ENCODE results near the gene NUTM1.

NUTM1 gene

DNA sequence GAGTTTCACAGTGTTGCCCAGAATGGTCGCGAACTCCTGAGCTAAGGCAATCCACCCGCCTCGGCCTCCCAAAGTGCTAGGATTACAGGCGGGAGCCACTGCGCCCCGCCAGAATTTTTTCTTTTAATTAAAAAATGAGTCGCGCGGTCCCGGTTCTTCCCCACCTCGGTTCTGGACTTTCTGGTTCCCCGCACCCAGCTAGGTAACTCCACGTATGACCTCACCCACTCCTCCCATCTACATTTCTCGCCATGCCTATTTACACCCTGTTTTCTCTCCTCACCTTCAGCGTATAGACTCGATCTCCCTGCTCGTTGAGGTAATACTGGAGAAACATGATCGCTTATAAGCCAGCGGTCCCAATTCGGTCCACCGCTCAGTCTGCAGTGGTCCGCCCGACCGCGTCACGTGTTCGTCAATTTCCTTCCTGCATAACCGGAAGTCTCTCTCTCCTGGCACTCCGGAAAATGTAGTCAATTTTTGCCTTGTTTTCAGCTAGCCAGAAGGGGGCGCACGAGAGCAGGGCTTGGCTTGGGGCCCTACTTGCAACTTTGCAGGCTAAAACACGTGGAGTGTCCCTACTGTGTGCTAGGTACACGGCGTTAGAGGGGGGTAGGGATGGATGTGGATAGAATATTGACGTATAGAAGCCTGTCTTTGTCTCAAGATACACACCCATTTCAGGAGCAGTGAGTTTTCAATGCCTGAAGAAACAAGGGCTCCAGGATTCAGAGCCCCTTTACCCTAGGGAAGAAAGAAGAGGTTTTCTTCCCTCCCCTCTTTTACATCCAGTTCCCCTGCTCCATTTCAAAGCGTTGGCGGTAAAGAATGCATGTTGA, at the start of gene NUTM1, which contains the start of gene NOP10:
Gene NUTM1 (plus strand): TSS at position 579 of the 839 bp plus-strand sequence. CDS start 382 bp downstream, outside the sequence.
Gene NOP10 (minus strand): TSS at position 400 of the 839 bp plus-strand sequence. CDS start 63 bp downstream, at position 337.
- peak; percentile 90 for DNase-seq

GRCh38 chr15:34297059-34297458, 46.1 kb upstream of the NUTM1 start:
- no peak for DNase-seq

DNA sequence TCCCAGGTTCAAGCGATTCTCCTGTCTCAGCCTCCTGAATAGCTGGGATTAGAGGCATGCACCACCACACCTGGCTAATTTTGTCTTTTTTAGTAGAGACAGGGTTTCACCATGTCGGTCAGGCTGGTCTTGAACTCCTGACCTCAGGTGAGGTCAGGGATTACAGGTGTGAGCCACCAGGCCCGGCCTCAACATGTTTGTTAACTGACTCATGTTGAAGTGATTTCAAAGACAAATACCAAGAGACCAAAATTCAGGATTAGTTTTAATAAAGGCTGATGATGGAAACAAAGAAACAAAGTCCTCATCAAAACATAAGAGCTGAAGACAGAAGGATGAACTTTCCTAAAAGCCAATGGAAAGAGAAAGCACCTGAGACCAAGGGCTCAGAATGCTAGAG, 42.1 kb upstream of the NUTM1 start:
- no peak for DNase-seq

DNA sequence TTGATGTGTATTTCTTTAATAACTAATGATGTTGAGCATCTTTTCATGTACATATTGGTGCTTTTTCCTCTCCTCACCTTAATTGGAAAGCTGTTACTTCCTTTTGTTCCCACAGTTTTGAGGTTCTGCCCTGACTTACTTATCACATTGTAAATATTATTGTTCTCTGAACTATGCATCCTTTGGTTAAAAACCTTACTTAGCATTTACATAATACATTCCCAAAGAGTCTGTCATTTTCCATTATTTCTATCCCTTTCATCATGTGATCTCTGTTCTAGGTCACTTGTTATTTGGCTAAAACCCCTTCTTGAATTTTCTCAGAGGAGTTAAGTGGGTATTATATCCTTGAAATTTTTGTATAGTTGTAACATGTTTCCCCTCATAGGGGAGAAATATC, 38.5 kb upstream of the NUTM1 start:
- DNase-seq: no peak

- DNase-seq: no peak
Observed at GRCh38 chr15:34311563-34311962, 31.6 kb upstream of the NUTM1 start.

DNA sequence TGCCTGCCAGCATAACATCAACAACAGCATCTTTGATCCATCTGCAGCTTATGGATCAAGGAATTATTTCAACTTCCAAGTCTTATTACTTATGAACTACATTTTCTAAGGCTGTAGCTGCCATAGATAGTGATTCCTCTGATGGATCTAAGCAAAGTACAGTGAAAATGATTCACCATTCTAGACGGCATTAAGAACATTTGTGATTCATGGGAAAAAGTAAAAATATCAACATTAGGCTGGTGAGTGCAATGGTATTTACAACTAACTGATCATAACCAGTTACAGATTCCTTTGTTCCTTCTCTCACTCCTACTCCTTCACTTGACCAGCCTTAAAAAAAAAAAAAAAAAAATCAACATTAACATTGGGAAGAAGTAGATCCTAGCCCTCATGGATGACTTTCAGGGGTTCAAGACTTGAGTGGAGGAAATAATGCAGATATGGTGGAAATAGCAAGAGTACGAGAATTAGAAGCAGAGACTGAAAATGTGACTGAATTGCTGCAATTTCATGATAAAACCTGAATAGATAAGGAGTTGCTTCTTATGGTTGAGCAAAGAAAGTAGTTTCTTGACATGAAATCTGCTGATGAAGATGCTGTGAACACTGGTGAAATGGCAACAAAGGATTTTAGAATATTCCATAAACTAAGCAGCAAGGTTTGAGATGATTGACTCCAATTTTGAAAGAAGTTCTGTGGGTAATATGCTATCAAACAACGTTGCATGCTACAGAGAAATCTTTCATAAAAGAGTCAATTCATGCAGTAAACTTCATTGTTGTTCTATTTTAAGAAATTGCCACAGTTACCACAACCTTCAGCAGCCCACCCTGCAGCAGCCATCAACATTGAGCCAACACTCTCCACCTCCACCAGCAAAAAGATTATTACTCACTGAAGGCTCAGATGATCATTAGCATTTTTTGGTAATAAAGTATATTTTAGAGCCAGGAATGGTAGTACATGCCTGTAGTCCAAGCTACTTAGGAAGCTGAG, 28.3 kb upstream of the NUTM1 start:
- no peak for DNase-seq

DNA sequence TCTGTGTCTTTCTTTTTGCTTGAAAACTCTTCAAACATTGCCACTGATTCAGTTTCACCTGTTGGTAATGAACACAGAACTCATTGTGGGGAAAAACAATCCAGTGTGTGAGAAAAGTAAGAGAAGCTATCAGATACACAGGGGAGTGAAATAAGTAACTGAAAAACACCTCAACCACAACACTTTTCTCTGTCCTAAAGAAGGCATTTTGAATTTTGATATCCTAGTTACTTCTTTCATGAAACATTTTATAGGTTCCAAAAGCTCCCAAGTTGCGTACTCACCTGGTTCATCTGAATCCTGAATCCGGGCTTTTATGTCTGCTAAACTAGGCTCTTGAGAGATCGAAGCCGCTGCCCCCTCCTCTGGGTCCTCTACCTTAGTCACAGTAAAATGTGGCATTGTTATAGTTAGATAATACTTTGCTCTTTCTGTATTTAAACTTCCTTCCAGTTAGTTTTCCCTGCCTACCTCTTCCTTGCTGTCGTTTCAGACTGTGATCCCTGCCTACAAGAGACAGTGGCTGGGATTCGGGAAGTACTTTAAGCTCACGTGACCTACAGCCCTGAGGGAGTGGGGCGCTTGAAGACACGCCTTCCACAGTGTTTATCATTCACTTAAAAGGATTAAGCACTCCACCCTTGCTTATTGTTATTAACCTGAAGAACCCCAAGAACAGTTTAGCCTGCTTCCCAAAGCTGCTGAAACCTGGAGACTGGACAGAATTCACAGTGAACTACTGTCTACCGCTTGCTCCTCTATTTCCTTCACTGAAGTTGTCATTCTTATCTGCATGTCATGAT, 24.6 kb upstream of the NUTM1 start:
- peak; percentile 71 for DNase-seq

- DNase-seq: no peak
Observed at GRCh38 chr15:34323217-34323616, 19.9 kb upstream of the NUTM1 start.

GRCh38 chr15:34324933-34325332, 18.2 kb upstream of the NUTM1 start:
- no peak for DNase-seq

DNA sequence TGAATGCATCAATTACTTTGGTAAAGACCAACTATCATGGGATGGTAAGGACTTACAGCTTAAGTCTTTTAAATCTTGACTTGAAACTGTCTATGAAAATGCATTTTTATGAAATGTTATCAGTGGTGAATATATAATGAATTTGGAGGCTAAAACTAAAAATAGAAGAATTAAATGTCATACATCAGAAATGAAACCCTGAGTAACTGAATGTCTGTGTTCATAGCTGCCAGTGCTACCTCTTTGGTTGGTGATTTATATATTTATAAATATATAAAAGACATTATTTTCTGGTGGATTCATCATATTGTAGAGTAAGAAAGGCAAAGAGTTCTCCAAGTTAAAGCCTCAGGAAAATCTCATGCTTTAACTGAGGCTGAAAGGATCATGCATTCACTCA, 17.7 kb upstream of the NUTM1 start:
- DNase-seq: no peak

DNA sequence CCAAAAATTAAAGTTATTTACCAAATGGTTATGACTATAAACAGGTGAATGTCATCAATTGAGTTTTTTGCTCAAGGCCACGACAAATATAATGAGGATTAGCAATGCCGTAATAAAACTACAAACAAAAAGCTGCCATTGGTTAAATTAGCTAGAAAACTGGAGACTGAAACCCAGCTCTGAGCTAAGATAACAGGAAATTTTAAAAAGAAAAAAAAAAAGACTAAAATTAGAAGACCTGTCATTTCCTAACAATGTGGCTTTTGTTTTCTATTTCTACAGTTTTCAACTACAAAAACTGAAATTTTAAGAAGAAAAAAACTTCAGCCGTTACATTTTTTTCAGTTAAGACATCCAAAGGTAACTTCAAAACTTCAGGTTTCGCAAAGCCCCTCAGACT, 15.2 kb upstream of the NUTM1 start:
- no peak for DNase-seq

DNA sequence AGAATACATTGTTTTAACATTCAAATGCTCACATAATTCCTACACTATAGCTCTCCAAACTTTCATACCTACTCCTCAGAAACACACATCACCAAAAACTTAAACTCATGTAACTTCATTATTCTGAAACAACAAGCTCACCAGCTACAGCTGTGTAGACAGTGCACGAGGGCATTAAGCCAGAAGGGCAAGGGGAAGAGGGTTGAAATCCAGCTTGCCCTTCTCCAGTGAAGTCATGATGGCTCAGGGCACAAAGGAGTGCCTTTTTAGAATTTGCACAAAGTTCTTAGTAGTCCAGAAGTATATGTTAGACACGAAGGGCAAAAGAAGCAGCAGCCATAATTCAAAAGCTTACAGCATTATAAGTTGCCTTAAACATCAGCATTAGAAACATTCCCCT, 14.1 kb upstream of the NUTM1 start:
- DNase-seq: peak; percentile 7

DNA sequence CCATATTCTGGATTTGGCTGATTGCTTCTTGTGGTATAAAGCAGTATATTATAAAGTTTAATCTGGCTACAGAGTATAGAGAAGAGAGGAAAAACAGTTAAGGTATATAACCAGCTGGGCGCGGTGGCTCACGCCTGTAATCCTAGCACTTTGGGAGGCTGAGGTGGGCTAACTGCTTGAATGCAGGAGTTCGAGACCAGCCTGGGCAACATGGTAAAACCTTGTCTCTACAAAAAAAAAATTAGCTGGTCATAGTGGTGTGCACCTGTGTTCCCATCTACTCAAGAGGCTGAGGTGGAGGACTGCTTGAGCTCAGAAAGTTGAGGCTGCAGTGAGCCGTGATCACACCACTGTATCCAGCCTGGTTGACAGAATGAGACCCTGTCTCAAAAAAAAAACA, 12.8 kb upstream of the NUTM1 start:
- DNase-seq: no peak

- no peak for DNase-seq
Observed at GRCh38 chr15:34331809-34332208, 11.3 kb upstream of the NUTM1 start.

DNA sequence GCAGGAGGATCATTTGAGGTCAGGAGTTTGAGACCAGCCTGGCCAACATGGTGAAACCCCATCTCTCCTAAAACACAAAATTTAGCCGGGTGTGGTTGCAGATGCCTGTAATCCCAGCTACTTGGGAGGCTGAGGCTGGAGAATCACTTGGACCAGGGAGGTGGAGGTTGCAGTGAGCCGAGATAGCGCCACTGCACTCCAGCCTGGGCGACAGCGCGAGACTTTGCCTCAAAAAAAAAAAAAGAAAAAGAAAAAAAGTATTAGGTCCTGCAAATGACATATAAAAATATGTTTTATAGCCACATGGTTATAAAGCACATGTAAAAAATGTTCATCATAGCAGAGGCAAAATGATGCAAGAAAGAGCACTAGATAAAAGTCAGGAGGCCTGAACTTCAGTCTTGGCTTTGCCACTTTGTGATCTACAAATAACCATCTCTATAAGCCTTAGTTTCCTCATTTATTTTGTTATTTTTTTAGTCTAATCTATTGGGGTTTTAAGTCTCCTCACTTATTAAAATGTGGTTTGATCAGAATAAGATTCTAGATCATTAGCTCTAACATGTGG, 10.5 kb upstream of the NUTM1 start:
- peak; percentile 14 for DNase-seq

DNA sequence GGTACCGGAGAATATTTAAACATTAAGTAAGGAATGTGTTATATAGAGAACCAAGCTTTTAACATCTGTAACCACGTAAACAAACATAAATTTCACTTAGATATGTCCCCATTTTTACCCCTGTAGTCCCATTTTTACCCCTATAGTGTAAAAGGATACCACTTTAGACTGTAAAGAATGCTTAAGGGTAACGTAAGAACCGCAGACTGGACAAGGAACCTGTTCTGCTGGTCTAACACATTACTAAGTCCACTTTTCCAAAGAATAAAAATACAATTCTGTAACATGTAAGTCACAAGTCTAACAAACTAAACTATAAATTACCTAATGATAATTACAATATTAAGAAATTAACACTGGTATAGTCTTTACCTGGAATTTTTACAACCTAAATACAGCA, 8.4 kb upstream of the NUTM1 start:
- peak; percentile 13 for DNase-seq

- DNase-seq: peak; percentile 93
Observed at GRCh38 chr15:34335176-34336032, 7.7 kb upstream of the NUTM1 start.

- peak; percentile 69 for DNase-seq
Observed at GRCh38 chr15:34336231-34336990, 6.7 kb upstream of the NUTM1 start.

DNA sequence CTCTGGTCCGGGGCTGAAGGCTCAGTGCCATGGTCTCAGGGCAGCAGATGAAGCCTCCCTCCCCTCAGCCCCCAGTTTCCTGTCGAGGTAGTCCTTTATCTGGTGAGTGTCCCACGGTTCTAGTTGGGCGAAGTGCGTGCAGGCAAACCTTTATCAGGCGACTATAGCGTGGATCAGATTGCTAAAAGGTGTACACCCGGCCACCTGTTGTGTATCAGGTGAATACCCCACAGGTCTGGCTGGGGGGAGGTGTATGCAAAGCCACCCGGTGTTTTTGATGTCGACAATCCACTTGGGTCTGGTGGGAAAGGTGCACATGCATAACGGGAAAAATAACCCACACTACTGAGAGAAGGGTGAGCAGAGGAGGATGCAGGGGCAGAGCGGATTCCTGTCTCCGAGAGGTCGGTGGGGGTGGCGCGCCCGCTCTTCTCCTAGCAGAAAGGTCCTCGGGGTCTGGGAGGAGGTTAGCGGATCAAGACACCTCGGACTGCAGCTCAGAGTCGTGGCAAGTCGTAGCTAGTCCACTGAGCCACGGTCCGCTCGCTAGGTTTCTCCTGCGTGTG, 6.0 kb upstream of the NUTM1 start:
- peak; percentile 22 for DNase-seq

All from inflammatory macrophage treated with lipopolysaccharide for 4 hours (primary cell).